ENCODE results near the gene ZNHIT6.

ZNHIT6 gene

DNA sequence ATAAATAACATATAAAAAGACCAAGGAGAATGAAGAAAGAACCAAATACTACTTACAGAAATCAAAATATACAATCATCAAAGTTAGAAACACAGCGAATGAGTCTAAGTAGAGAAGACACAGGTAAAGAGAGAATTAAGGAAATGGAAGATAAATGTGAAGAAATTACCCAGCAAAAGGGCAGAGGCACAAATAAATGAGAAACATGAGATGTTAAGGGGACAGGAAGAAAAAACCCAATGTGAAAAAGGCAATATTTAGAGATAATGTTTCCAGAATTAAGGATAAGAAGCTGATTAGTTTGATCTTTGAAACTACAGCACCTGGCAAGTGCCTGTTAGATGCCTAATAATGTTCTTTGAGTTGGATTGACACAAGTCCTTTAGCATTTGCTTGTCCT is 86.8 kb downstream of the ZNHIT6 start:
- no peak for TF ChIP-seq TAF1 (IDR thresholded peaks at IDR 0.05; ENCODE audit: borderline replicate concordance, insufficient read depth, low read length)
- no peak for TF ChIP-seq SIN3A (IDR thresholded peaks at IDR 0.05; ENCODE audit: borderline replicate concordance, insufficient read depth, low read length)
- no peak for TF ChIP-seq FOXP2 (optimal IDR thresholded peaks at IDR 0.05; ENCODE audit: borderline replicate concordance, extremely low read depth, extremely low read length, insufficient read depth)
- no peak for TF ChIP-seq REST (IDR thresholded peaks at IDR 0.05; ENCODE audit: insufficient read depth in 1 of 2, low read depth in 2 of 2, low read length in 2 of 2)
- no peak for TF ChIP-seq POLR2AphosphoS5 (IDR thresholded peaks at IDR 0.05; ENCODE audit: low read depth, low read length)

DNA sequence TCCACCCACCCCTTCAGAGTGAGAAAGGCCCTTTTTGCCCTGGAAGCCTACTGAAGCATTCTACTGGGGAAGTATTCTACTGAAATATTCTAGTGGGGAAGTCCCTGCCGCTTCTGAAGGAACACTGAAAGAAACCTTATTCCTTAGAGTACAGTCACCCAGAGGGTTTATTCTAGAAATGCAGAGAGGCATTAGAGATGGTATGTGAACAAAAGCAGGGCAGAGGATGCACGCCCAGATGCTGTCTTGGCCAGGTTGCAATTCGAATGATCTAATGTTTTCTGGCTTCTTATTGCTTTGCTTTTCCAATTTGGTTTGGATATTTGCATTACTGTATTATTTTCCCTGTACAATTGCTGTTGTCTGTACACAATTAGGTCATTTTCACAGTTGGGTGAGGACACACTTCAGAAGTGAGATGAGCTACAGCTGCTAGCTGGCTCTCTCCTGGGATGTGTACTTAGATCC is 90.6 kb downstream of the ZNHIT6 start:
- no peak for TF ChIP-seq POLR2AphosphoS5 (IDR thresholded peaks at IDR 0.05; ENCODE audit: low read depth, low read length)
- no peak for TF ChIP-seq TAF1 (IDR thresholded peaks at IDR 0.05; ENCODE audit: borderline replicate concordance, insufficient read depth, low read length)
- TF ChIP-seq SIN3A (IDR thresholded peaks at IDR 0.05; ENCODE audit: borderline replicate concordance, insufficient read depth, low read length), result no peak
- TF ChIP-seq FOXP2 (optimal IDR thresholded peaks at IDR 0.05; ENCODE audit: borderline replicate concordance, extremely low read depth, extremely low read length, insufficient read depth), result no peak
- TF ChIP-seq REST (IDR thresholded peaks at IDR 0.05; ENCODE audit: insufficient read depth in 1 of 2, low read depth in 2 of 2, low read length in 2 of 2), result no peak

DNA sequence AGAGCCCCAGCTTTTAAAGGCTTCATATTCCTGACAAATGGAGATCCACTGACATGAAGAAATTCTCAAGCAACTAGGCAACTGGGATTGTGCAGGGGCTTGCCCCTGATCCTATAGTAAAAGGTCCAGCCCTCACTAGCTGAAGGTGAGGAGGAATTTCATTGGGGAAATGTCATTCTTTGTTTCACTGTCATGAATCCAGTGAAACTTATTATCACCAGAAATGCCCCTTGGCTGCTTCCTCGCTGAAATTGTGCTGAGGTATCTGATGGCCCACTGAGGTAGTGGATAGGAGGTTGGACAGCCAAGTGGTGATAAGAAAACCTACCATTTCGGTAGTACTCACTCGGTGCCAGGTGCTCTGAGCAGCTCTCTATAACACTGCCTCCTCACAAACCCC is 91.5 kb downstream of the ZNHIT6 start:
- no peak for TF ChIP-seq POLR2AphosphoS5 (IDR thresholded peaks at IDR 0.05; ENCODE audit: low read depth, low read length)
- no peak for TF ChIP-seq FOXP2 (optimal IDR thresholded peaks at IDR 0.05; ENCODE audit: borderline replicate concordance, extremely low read depth, extremely low read length, insufficient read depth)
- no peak for TF ChIP-seq SIN3A (IDR thresholded peaks at IDR 0.05; ENCODE audit: borderline replicate concordance, insufficient read depth, low read length)
- no peak for TF ChIP-seq TAF1 (IDR thresholded peaks at IDR 0.05; ENCODE audit: borderline replicate concordance, insufficient read depth, low read length)
- TF ChIP-seq REST (IDR thresholded peaks at IDR 0.05; ENCODE audit: insufficient read depth in 1 of 2, low read depth in 2 of 2, low read length in 2 of 2), result no peak

GRCh38 chr1:85616364-85616705 is 91.9 kb downstream of the ZNHIT6 start:
- TF ChIP-seq TAF1 (IDR thresholded peaks at IDR 0.05; ENCODE audit: borderline replicate concordance, insufficient read depth, low read length), result no peak
- TF ChIP-seq REST (IDR thresholded peaks at IDR 0.05; ENCODE audit: insufficient read depth in 1 of 2, low read depth in 2 of 2, low read length in 2 of 2), result no peak
- no peak for TF ChIP-seq FOXP2 (optimal IDR thresholded peaks at IDR 0.05; ENCODE audit: borderline replicate concordance, extremely low read depth, extremely low read length, insufficient read depth)
- no peak for TF ChIP-seq SIN3A (IDR thresholded peaks at IDR 0.05; ENCODE audit: borderline replicate concordance, insufficient read depth, low read length)
- no peak for TF ChIP-seq POLR2AphosphoS5 (IDR thresholded peaks at IDR 0.05; ENCODE audit: low read depth, low read length)

Measured in PFSK-1 (cell line).